Keratinocyte (primary cell): ENCODE results near the gene CCDC171.

Experiments used
- CTCF ChIP-seq, 3 experiments: IDR thresholded peaks in 1 of 3; conservative IDR thresholded peaks in 1 of 3; optimal IDR thresholded peaks in 1 of 3; 2 replicates in 2 of 3; 3 replicates in 1 of 3; pipeline versions ENCODE3 to v1.5.1; 2011; ENCODE audit warnings: low read length in 3 of 3, mild to moderate bottlenecking in 3 of 3, moderate library complexity in 2 of 3, control low read depth in 1 of 3, inconsistent platforms in 1 of 3; ENCODE audit not compliant: insufficient read depth in 2 of 3; ENCODE audit errors: extremely low read depth in 1 of 3
- EZH2 ChIP-seq: IDR thresholded peaks from one replicate; pipeline ENCODE4 v1.6.1; 2012; ENCODE audit warnings: inconsistent platforms, mild to moderate bottlenecking, low read length, moderate library complexity

- TF ChIP-seq CTCF (optimal IDR thresholded peaks at IDR 0.05 in 1 of 3, IDR thresholded peaks at IDR 0.05 in 1 of 3, conservative IDR thresholded peaks at IDR 0.05 in 1 of 3; ENCODE audit: extremely low read depth in 1 of 3, insufficient read depth in 2 of 3, low read length in 3 of 3) (no peak), EZH2 (no peak)
Measured at GRCh38 chr9:15944341-15944740, 391.5 kb downstream of the CCDC171 start.
